ENCODE data around the gene ZNF823.
A peak's percentile ranks its signal among the peaks of the same experiment; 100 is the strongest.

Gene ZNF823

DNA sequence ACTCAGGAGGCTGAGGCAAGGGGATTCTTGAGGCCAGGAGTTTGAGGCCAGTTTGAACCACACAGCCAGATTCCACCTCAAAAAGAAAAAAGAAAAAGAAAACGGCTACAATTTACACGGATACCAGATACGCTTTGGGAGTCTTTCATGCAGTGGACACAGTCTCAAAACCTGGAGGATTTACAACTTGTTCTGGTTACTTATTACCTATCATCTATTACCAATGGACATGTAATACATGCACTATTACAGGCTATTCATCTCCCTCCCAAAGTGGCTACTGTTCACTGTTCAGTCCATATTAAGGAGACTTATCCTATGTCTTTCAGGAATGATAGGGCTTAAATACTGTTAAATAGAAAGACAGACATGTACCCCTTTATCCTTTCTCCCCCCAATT is 33.3 kb downstream of the ZNF823 start:
- no peak overlapping the region for H3K4me3 ChIP-seq (ENCODE audit: low read depth, low read length)
- TF ChIP-seq, protein P1, sequence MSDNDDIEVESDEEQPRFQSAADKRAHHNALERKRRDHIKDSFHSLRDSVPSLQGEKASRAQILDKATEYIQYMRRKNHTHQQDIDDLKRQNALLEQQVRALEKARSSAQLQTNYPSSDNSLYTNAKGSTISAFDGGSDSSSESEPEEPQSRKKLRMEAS (IDR thresholded peaks at IDR 0.05; ENCODE audit: low read depth, low read length) = no peak
- TF ChIP-seq MYC (IDR thresholded peaks at IDR 0.05; ENCODE audit: low read depth, low read length) (no peak), POLR2A (IDR thresholded peaks at IDR 0.05; ENCODE audit: extremely low read depth, insufficient read length) (no peak)
- TF ChIP-seq, protein P2, sequence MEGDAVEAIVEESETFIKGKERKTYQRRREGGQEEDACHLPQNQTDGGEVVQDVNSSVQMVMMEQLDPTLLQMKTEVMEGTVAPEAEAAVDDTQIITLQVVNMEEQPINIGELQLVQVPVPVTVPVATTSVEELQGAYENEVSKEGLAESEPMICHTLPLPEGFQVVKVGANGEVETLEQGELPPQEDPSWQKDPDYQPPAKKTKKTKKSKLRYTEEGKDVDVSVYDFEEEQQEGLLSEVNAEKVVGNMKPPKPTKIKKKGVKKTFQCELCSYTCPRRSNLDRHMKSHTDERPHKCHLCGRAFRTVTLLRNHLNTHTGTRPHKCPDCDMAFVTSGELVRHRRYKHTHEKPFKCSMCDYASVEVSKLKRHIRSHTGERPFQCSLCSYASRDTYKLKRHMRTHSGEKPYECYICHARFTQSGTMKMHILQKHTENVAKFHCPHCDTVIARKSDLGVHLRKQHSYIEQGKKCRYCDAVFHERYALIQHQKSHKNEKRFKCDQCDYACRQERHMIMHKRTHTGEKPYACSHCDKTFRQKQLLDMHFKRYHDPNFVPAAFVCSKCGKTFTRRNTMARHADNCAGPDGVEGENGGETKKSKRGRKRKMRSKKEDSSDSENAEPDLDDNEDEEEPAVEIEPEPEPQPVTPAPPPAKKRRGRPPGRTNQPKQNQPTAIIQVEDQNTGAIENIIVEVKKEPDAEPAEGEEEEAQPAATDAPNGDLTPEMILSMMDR (IDR thresholded peaks at IDR 0.05; ENCODE audit: low read depth, low read length) = no peak
- no peak for DNase-seq (ENCODE audit: low read depth)

DNA sequence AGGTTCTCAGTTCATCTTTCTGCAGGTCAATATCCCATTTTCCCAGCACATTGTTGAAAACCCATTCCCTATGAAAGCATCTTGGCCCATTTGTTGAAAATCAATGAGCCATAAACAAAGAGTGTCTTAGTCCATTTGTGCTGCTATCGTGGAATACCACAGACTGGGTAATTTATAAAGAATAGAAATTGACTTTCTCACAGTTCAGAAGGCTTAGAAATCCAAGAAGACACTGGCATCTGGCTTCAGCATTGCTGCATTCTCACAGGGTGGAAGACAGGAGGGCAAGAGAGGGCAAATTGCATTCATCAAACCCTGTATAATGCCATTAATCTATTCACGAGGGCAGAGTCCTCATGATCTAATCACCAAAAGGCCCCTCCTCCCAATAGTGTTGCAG is 34.1 kb downstream of the ZNF823 start:
- no peak overlapping the region for H3K4me3 ChIP-seq (ENCODE audit: low read depth, low read length)
- no peak for TF ChIP-seq MYC (IDR thresholded peaks at IDR 0.05; ENCODE audit: low read depth, low read length)
- TF ChIP-seq, protein P1 (IDR thresholded peaks at IDR 0.05; ENCODE audit: low read depth, low read length) = no peak
- TF ChIP-seq, protein P2 (IDR thresholded peaks at IDR 0.05; ENCODE audit: low read depth, low read length) = no peak
- TF ChIP-seq POLR2A (IDR thresholded peaks at IDR 0.05; ENCODE audit: extremely low read depth, insufficient read length) = no peak
- no peak for DNase-seq (ENCODE audit: low read depth)

DNA sequence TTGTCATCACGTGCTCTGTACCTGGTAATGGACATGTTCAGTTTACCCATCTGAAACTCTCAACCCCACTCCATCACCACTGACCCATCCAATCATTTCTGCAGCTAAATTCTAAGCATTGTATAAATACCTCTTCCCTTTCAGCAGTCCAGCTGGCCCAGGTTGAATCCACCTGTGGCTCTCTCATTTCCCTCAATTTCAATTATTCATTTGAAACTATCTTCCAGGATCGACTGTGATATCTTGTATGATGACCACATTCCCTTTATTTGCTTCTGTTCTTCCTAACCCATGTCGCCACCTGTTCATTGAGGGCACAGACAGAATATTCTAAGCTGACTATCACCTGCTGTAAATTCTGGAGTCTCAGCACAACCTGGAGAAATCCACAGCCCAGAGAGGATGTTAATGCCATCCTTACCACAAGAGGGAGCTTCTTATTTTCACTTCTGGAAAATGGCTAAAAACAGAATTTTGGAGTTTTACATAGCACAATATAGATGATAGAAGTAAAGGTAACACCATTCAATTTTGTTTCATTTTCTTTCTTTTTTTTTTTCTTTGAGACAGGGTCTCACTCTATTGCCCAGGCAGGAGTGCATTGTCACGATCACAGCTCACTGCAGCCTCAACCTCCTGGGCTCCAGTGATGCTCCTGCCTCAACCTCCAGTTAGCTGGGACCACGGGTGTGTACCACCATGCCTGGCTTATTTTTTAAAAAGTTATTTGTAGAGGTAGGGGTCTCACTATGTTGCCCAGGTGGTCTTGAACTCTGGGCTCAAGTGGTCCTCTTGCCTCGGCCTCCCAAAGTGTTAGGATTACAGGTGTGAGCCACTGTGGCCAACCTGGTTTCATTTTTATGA is 38.6 kb downstream of the ZNF823 start:
- DNase-seq (ENCODE audit: low read depth) = peak; percentile 47

GRCh38 chr19:11698231-11698630 is 40.5 kb downstream of the ZNF823 start:
- H3K4me3 ChIP-seq (ENCODE audit: low read depth, low read length) = no peak overlapping the region
- TF ChIP-seq MYC (IDR thresholded peaks at IDR 0.05; ENCODE audit: low read depth, low read length) (no peak), POLR2A (IDR thresholded peaks at IDR 0.05; ENCODE audit: extremely low read depth, insufficient read length) (no peak)
- TF ChIP-seq, protein P2 (IDR thresholded peaks at IDR 0.05; ENCODE audit: low read depth, low read length) = no peak
- TF ChIP-seq, protein P1 (IDR thresholded peaks at IDR 0.05; ENCODE audit: low read depth, low read length) = no peak
- no peak for DNase-seq (ENCODE audit: low read depth)

More for the DNA sequence above, 38.6 kb downstream of the ZNF823 start:
- TF ChIP-seq, protein P2 (IDR thresholded peaks at IDR 0.05; ENCODE audit: low read depth, low read length) = peak; percentile 66
- TF ChIP-seq MYC (IDR thresholded peaks at IDR 0.05; ENCODE audit: low read depth, low read length) = no peak
- H3K4me3 ChIP-seq (ENCODE audit: low read depth, low read length) = no peak overlapping the region

GRCh38 chr19:11697284-11697855 is 41.4 kb downstream of the ZNF823 start:
- H3K4me3 ChIP-seq (ENCODE audit: low read depth, low read length) = no peak overlapping the region
- no peak for TF ChIP-seq POLR2A (IDR thresholded peaks at IDR 0.05; ENCODE audit: extremely low read depth, insufficient read length)
- TF ChIP-seq, protein P1 (IDR thresholded peaks at IDR 0.05; ENCODE audit: low read depth, low read length) = no peak
- TF ChIP-seq MYC (IDR thresholded peaks at IDR 0.05; ENCODE audit: low read depth, low read length) = no peak
- TF ChIP-seq, protein P2 (IDR thresholded peaks at IDR 0.05; ENCODE audit: low read depth, low read length) = no peak
- no peak for DNase-seq (ENCODE audit: low read depth)

All from NB4 (cell line).